Neuronal stem cell (in vitro differentiated cells): Measurements from ENCODE around the gene MIA.
"Not testable (repeated sequence)": the region's sequence is repeated elsewhere in the genome, so short reads cannot be mapped to it uniquely, and the experiment has no call there.

ENCODE experiments used
- DNase-seq: peaks from one replicate; pipeline ENCODE4 v3.0.0-alpha.2; 2013; ENCODE audit warnings: low spot score
- H2AFZ ChIP-seq: one replicate; pipeline ENCODE4 v1.6.1; 2013; ENCODE audit warnings: mild to moderate bottlenecking, low read length, inconsistent platforms
- H2AK5ac ChIP-seq: 2 replicates; pipeline ENCODE4 v1.6.1; 2013; ENCODE audit warnings: low read depth, mild to moderate bottlenecking, inconsistent platforms, low read length, moderate library complexity, mixed read lengths
- H2BK120ac ChIP-seq: 2 replicates; pipeline ENCODE4 v1.6.1; 2013; ENCODE audit warnings: low read depth, mild to moderate bottlenecking, inconsistent platforms, low read length, moderate library complexity, mixed read lengths
- H2BK12ac ChIP-seq: one replicate; pipeline ENCODE4 v1.6.1; 2013; ENCODE audit warnings: low read length, inconsistent platforms
- H2BK15ac ChIP-seq: 2 replicates; pipeline ENCODE4 v1.6.1; 2013; ENCODE audit warnings: mild to moderate bottlenecking, low read length, inconsistent platforms, mixed read lengths
- H2BK5ac ChIP-seq: one replicate; pipeline ENCODE4 v1.6.1; 2013; ENCODE audit warnings: inconsistent platforms, mild to moderate bottlenecking, low read length, moderate library complexity
- H3K14ac ChIP-seq: one replicate; pipeline ENCODE4 v1.6.1; 2013; ENCODE audit warnings: low read length, inconsistent platforms
- H3K18ac ChIP-seq: 2 replicates; pipeline ENCODE4 v1.6.1; 2013; ENCODE audit warnings: low read length, inconsistent platforms
- H3K23ac ChIP-seq: 2 replicates; pipeline ENCODE4 v1.6.1; 2013; ENCODE audit warnings: low read depth, mild to moderate bottlenecking, mixed read lengths, low read length, inconsistent platforms; ENCODE audit not compliant: poor library complexity
- H3K27ac ChIP-seq: replicated peaks from 3 replicates; pipeline ENCODE4 v1.5.1; 2013; ENCODE audit warnings: low read length, inconsistent platforms
- H3K27me3 ChIP-seq, 3 experiments: 2 replicates each; pipeline ENCODE4 v1.6.1; 2013; ENCODE audit warnings: low read length in 3 of 3, mild to moderate bottlenecking in 2 of 3, inconsistent platforms in 1 of 3, low read depth in 1 of 3, mixed read lengths in 1 of 3, moderate library complexity in 1 of 3; ENCODE audit not compliant: control insufficient read depth in 3 of 3, insufficient read depth in 3 of 3
- H3K36me3 ChIP-seq, 2 donors: replicated peaks in 1 of 2; 2 replicates each; pipeline ENCODE4 v1.6.1; 2013; ENCODE audit warnings: low read length in 2 of 2; ENCODE audit not compliant: control insufficient read depth in 2 of 2, insufficient read depth in 2 of 2
- H3K4ac ChIP-seq: 2 replicates; pipeline ENCODE4 v1.6.1; 2013; ENCODE audit warnings: inconsistent platforms, mild to moderate bottlenecking, low read length, moderate library complexity
- H3K4me1 ChIP-seq, 2 donors: 1 replicate in 1 of 2; 2 replicates in 1 of 2; pipeline ENCODE4 v1.6.1; 2013; ENCODE audit warnings: low read length in 2 of 2, low read depth in 1 of 2; ENCODE audit not compliant: control insufficient read depth in 2 of 2, insufficient read depth in 1 of 2
- H3K4me2 ChIP-seq: one replicate; pipeline ENCODE4 v1.6.1; 2013; ENCODE audit warnings: mild to moderate bottlenecking, low read length, inconsistent platforms; ENCODE audit not compliant: insufficient read depth, poor library complexity, severe bottlenecking
- H3K4me3 ChIP-seq, 2 donors: 2 replicates each; pipeline ENCODE4 v1.5.1; 2013; ENCODE audit warnings: low read length in 2 of 2, mild to moderate bottlenecking in 2 of 2, inconsistent platforms in 1 of 2, moderate library complexity in 1 of 2
- H3K79me1 ChIP-seq: one replicate; pipeline ENCODE4 v1.6.1; 2013; ENCODE audit warnings: low read depth, mild to moderate bottlenecking, inconsistent platforms, low read length, moderate library complexity
- H3K9ac ChIP-seq: one replicate; pipeline ENCODE4 v1.6.1; 2013; ENCODE audit warnings: mild to moderate bottlenecking, low read depth, low read length, inconsistent platforms; ENCODE audit not compliant: poor library complexity
- H3K9me3 ChIP-seq, 2 donors: replicated peaks in 1 of 2; 2 replicates each; pipeline versions ENCODE3 to v1.6.1; 2013; ENCODE audit warnings: low read length in 2 of 2, mild to moderate bottlenecking in 2 of 2, inconsistent platforms in 1 of 2, low read depth in 1 of 2, mixed read lengths in 1 of 2, moderate library complexity in 1 of 2; ENCODE audit not compliant: control insufficient read depth in 2 of 2, insufficient read depth in 1 of 2
- H4K8ac ChIP-seq: one replicate; pipeline ENCODE4 v1.6.1; 2013; ENCODE audit warnings: low read depth, mild to moderate bottlenecking, inconsistent platforms, low read length, moderate library complexity
- H4K91ac ChIP-seq: one replicate; pipeline ENCODE4 v1.6.1; 2013; ENCODE audit warnings: low read length, low read depth, mild to moderate bottlenecking, inconsistent platforms; ENCODE audit not compliant: poor library complexity
- WGBS, 2 donors: extraction: QIAGEN DNeasy Blood & Tissue Kit; methylation state at CpG; one replicate each; pipeline ENCODE4 v1.1.7; 2013; ENCODE audit warnings: missing lambda C conversion rate in 2 of 2, mixed read lengths in 1 of 2; ENCODE audit not compliant: insufficient read length in 2 of 2, insufficient replicate concordance in 1 of 2; ENCODE audit errors: extremely low coverage in 2 of 2; 5-methylcytosine and 5-hydroxymethylcytosine counted together

The MIA gene

DNA sequence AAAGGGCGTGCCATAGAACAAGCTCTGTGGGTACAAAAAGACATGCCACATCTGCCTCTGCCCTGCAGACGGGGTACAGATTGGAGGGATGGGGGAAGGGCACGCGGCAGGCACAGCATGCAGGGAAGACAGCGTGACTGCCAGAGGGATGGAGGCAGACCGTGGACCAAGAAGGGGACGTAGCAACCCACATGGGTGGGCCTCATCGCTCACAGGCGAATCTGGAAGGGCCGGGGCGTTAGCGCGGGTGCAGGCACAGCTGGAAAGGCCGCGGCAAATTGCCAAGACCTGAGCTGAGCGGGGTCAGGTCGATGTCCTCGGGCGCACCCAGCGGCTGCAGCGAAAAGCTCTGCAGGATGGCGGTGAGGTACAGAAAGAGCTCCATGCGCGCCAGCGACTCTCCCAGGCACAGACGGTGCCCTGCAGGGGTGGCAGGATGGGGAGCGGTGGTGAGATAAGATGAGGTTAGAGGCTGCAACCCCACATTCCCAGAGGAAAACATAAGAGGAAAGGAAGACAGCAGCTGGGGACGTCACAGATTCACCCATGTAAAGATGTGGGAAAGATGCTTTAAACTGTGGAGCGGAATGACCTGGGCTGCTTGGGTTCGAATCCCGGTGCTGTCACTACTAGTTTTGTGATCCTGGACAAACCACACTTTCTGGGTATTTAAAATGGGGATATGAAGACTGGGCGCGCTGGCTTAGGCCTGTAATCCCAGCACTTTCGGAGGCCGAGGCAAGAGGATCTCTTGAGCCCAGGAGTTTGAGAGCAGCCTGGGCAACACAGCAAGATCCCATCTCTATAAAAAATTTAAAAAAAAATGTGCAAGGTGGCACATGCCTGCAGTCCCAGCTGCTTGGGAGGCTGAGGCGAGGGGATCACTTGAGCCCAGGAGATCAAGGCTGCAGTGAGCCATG is 43.4 kb downstream of the MIA start:
- H3K23ac ChIP-seq, H2BK12ac ChIP-seq, H3K9me3 ChIP-seq, H2BK5ac ChIP-seq, H3K27ac ChIP-seq, H3K4me1 ChIP-seq, DNase-seq, H3K79me1 ChIP-seq, H4K91ac ChIP-seq, H2BK15ac ChIP-seq, H3K9ac ChIP-seq, H3K14ac ChIP-seq, H3K4ac ChIP-seq, H3K36me3 ChIP-seq, H2AK5ac ChIP-seq, H2BK120ac ChIP-seq, H4K8ac ChIP-seq, H3K27me3 ChIP-seq: not testable (repeated sequence)
- peak overlapping the region; percentile 45 to 68 for H3K4me3 ChIP-seq
- peak overlapping the region; percentile 55 for H3K18ac ChIP-seq
- WGBS, 2 donors = no CpG with 5 or more reads among the region's 36 CpGs
- H2AFZ ChIP-seq = peak overlapping the region; percentile 92
- H3K4me2 ChIP-seq = peak overlapping the region; percentile 2

DNA sequence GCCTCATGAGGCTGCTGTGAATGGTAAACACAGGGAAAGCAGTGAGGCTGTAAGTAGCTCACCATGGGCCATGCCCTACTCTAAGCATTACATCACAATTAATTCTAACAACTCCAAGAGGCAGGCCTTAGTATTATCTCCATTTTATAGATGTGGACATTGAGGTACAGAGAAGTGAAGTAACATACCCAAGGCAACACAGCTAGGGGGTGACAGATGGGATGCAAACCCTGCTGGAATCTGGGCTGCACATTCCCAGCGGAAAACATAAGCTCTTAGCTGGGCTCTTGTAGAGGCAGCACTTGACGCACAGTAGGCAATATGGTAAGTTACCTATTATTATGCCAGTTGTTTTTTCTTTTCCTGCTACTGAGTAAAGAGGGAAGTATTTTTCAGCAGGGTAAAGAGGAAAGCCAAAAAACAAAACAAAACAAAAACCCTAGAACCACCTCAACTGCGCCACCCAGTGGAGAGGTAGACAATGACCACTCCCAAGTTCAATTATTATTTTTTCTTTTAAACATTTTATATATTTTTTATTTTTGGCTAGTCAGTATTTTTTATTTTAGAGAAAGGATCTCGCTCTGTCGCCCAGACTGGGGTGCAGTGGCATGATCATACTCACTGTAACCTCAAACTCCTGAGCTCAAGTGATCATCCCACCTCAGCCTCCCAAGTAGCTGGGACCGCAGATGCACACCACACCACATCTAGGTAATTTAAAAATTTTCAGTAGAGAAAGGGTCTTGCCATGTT is 44.3 kb downstream of the MIA start:
- not testable (repeated sequence) for H3K14ac ChIP-seq, H2BK5ac ChIP-seq, H3K36me3 ChIP-seq, H3K9ac ChIP-seq, H2AK5ac ChIP-seq, DNase-seq, H3K18ac ChIP-seq, H3K79me1 ChIP-seq, H3K4ac ChIP-seq, H3K27me3 ChIP-seq, H2BK120ac ChIP-seq, H3K4me1 ChIP-seq, H3K9me3 ChIP-seq, H4K8ac ChIP-seq, H3K23ac ChIP-seq, H3K4me2 ChIP-seq, H3K4me3 ChIP-seq, H3K27ac ChIP-seq, H4K91ac ChIP-seq, H2AFZ ChIP-seq, H2BK15ac ChIP-seq, H2BK12ac ChIP-seq
- WGBS, 2 donors = no CpG with 5 or more reads among the region's 6 CpGs

DNA sequence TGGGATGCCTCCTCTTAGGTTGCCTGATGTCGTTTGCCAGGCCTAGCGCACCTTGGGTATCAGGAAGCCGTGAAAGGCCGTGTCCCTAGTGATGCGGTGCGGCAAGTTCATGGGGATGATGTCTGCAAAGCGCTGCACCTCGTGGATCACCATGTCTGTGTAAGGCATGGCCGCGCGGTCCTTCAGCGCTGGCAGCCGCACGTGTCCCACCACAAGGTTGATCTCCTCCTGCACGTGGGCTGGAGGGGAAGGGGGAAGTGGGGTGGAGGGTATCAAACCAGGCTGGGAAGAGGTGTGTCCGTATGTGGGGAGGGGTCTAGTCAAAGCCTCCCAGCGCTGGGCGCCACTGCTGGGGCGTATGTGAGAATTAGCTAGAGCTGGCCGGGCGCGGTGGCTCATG is 46.8 kb downstream of the MIA start:
- Histone ChIP-seq H2BK120ac (no peak overlapping the region), H3K9ac (no peak overlapping the region), H4K91ac (no peak overlapping the region), H2BK15ac (no peak overlapping the region), H3K36me3 (peaks cover 3 to 5% of the 10 kb centered on the region in 2 donors), H3K14ac (no peak overlapping the region), H3K4ac (no peak overlapping the region), H2AFZ (no peak overlapping the region), H2BK12ac (no peak overlapping the region), H3K27me3 (no peaks in the 10 kb centered on the region), H3K23ac (no peak overlapping the region), H2BK5ac (no peak overlapping the region), H3K79me1 (no peaks in the 10 kb centered on the region), H4K8ac (no peak overlapping the region), H3K4me3 (no peak overlapping the region), H2AK5ac (no peak overlapping the region), H3K18ac (peak overlapping the region; percentile 59), H3K9me3 (peaks cover 0 to 2% of the 10 kb centered on the region in 2 donors), H3K4me2 (no peak overlapping the region), H3K27ac (no peak overlapping the region), H3K4me1 (peaks cover 2 to 10% of the 10 kb centered on the region in 2 donors)
- WGBS, 2 donors = no CpG with 5 or more reads among the region's 22 CpGs
- DNase-seq = no peak
